HCT116 (cell line): ENCODE data around the gene FGB. TPM values are rescaled to one million over a fixed set of nuclear protein-coding genes. Genes with fewer than 3 reads are reported as not detected.

ENCODE experiments used
- ATAC-seq: fragments of 200-7000 bp; cut with Tn5 transposase; 2 replicates; pipeline ENCODE4 v1.9.1; 2020; ENCODE audit warnings: mild to moderate bottlenecking, moderate library complexity
- BruUV-seq: library from RNA; stranded (reverse); fragments of 400-500 nt; replicated peaks from 2 replicates; lab custom pipeline; 2021; lab: Mats Ljungman, UMichigan
- CTCF ChIA-PET: fragments of 300-600 bp; sonication (Branson Sonifier 250); formaldehyde crosslinking; loops from one replicate; lab custom pipeline; 2021; ENCODE audit warnings: antibody characterized with exemption; lab: Charles Lee
- POLR2A ChIA-PET: fragments of 300-600, 350-600 bp; sonication (Branson Sonifier 250); formaldehyde crosslinking; loops from one replicate; lab custom pipeline; 2021; ENCODE audit warnings: antibody characterized with exemption; lab: Charles Lee
- RAD21 ChIA-PET, 2 experiments: fragments of 300-600 bp; sonication (Branson Sonifier 250); formaldehyde crosslinking; loops; one replicate each; lab custom pipeline; 2023; ENCODE audit warnings: low total read pairs in 2 of 2; ENCODE audit not compliant: uncharacterized antibody in 2 of 2, unreplicated experiment in 2 of 2, low non-redundant PET in 1 of 2; lab: Charles Lee
- DNase-seq: peaks from one replicate; pipeline ENCODE4 v3.0.0-alpha.2; 2010; ENCODE audit warnings: low read depth, low spot score
- H2AFZ ChIP-seq: fragments of 200-600 bp; shearing (Covaris generic), sonication (generic); 2 replicates; pipeline ENCODE4 v1.6.1; 2017; ENCODE audit warnings: low read depth, mixed run types, mixed read lengths, antibody characterized with exemption, low read length; ENCODE audit not compliant: poor library complexity, severe bottlenecking
- H3K27ac ChIP-seq: 2 replicates; pipeline ENCODE4 v1.5.1; 2012; ENCODE audit warnings: low read depth, low read length
- H3K27me3 ChIP-seq: fragments of 200-600 bp; sonication (generic); 2 replicates; pipeline ENCODE4 v1.6.1; 2016; ENCODE audit warnings: mixed run types, low read length, mixed read lengths; ENCODE audit not compliant: insufficient read depth
- H3K36me3 ChIP-seq, 2 experiments: fragments of 200-500 bp in 1 of 2; fragments of 200-600 bp in 1 of 2; sonication (Bioruptor generic) in 1 of 2; sonication (generic) in 1 of 2; 2 replicates each; pipeline versions ENCODE4 v1.5.1 to v1.6.1; 2014 to 2016; ENCODE audit warnings: low read length in 2 of 2, inconsistent platforms in 1 of 2, mixed read lengths in 1 of 2, mixed run types in 1 of 2; ENCODE audit not compliant: insufficient read depth in 2 of 2, control insufficient read depth in 1 of 2
- H3K4me1 ChIP-seq, 2 experiments: fragments of 200-600 bp in 1 of 2; sonication (generic) in 1 of 2; 2 replicates each; pipeline versions ENCODE4 v1.5.1 to v1.6.1; 2012 to 2017; ENCODE audit warnings: low read length in 2 of 2, inconsistent platforms in 1 of 2, mild to moderate bottlenecking in 1 of 2, mixed read lengths in 1 of 2, mixed run types in 1 of 2, moderate library complexity in 1 of 2; ENCODE audit not compliant: insufficient read depth in 2 of 2, control insufficient read depth in 1 of 2
- H3K4me2 ChIP-seq: fragments of 200-600 bp; sonication (generic); 2 replicates; pipeline ENCODE4 v1.6.1; 2017; ENCODE audit warnings: mixed run types, low read length, mixed read lengths
- H3K4me3 ChIP-seq, 2 experiments: fragments of 200-600 bp in 1 of 2; sonication (generic) in 1 of 2; replicated peaks in 1 of 2; 2 replicates each; pipeline ENCODE4 v1.5.1; 2011 to 2016; ENCODE audit warnings: low read length in 2 of 2, control low read depth in 1 of 2, low read depth in 1 of 2, mild to moderate bottlenecking in 1 of 2, mixed read lengths in 1 of 2, mixed run types in 1 of 2
- H3K79me2 ChIP-seq: fragments of 200-600 bp; sonication (generic); 2 replicates; pipeline ENCODE4 v1.6.1; 2017; ENCODE audit warnings: mild to moderate bottlenecking, mixed run types, low read length, moderate library complexity, mixed read lengths; ENCODE audit not compliant: insufficient read depth
- H3K9ac ChIP-seq: fragments of 200-600 bp; sonication (generic); 2 replicates; pipeline ENCODE4 v1.6.1; 2016; ENCODE audit warnings: low read length, mixed read lengths
- H3K9me2 ChIP-seq: fragments of 200-600 bp; sonication (generic), shearing (Covaris generic); 2 replicates; pipeline ENCODE4 v1.6.1; 2017; ENCODE audit warnings: mixed run types, mild to moderate bottlenecking, moderate library complexity; ENCODE audit not compliant: insufficient read depth
- H3K9me3 ChIP-seq, 2 experiments: fragments of 200-500 bp in 1 of 2; fragments of 200-600 bp in 1 of 2; sonication (Bioruptor generic) in 1 of 2; sonication (generic) in 1 of 2; 2 replicates each; pipeline ENCODE4 v1.6.1; 2014 to 2017; ENCODE audit warnings: low read length in 2 of 2, mixed read lengths in 2 of 2, inconsistent platforms in 1 of 2, low read depth in 1 of 2, mild to moderate bottlenecking in 1 of 2, mixed run types in 1 of 2, moderate library complexity in 1 of 2; ENCODE audit not compliant: control insufficient read depth in 1 of 2, insufficient read depth in 1 of 2
- H4K20me1 ChIP-seq: fragments of 200-600 bp; sonication (generic), shearing (Covaris generic); 2 replicates; pipeline ENCODE4 v1.6.1; 2017; ENCODE audit warnings: mixed run types, mild to moderate bottlenecking, moderate library complexity; ENCODE audit not compliant: insufficient read depth
- CBX3 ChIP-seq: IDR thresholded peaks from 2 replicates; pipeline ENCODE4 v1.6.1; 2012; ENCODE audit warnings: low read depth
- CEBPB ChIP-seq: IDR thresholded peaks from 2 replicates; pipeline ENCODE4 v1.6.1; 2012; ENCODE audit warnings: low read depth
- EGR1 ChIP-seq: IDR thresholded peaks from 2 replicates; pipeline ENCODE4 v1.6.1; 2012; ENCODE audit warnings: low read depth
- ELF1 ChIP-seq: IDR thresholded peaks from 2 replicates; pipeline ENCODE4 v1.6.1; 2012; ENCODE audit warnings: low read depth, borderline replicate concordance
- EZH2 ChIP-seq: fragments of 200-600 bp; sonication (generic); IDR thresholded peaks from 2 replicates; pipeline ENCODE4 v1.6.1; 2017; ENCODE audit warnings: antibody characterized with exemption, mixed run types
- EZH2phosphoT487 ChIP-seq: fragments of 200-600 bp; IDR thresholded peaks from 2 replicates; pipeline ENCODE4 v1.6.1; 2018; ENCODE audit warnings: antibody characterized with exemption, borderline replicate concordance
- FOSL1 ChIP-seq: IDR thresholded peaks from 2 replicates; pipeline ENCODE4 v1.6.1; 2012; ENCODE audit warnings: low read depth
- JUND ChIP-seq: IDR thresholded peaks from 2 replicates; pipeline ENCODE4 v1.6.1; 2012
- POLR2A ChIP-seq: IDR thresholded peaks from 2 replicates; pipeline ENCODE4 v1.7.0; 2011; ENCODE audit warnings: borderline replicate concordance; ENCODE audit not compliant: insufficient read depth, insufficient read length; ENCODE audit errors: extremely low read depth
- POLR2AphosphoS5 ChIP-seq: IDR thresholded peaks from 2 replicates; pipeline ENCODE4 v1.6.1; 2011; ENCODE audit warnings: mild to moderate bottlenecking, low read depth, low read length, moderate library complexity
- RAD21 ChIP-seq: IDR thresholded peaks from 2 replicates; pipeline ENCODE4 v1.6.1; 2012; ENCODE audit warnings: low read depth, mild to moderate bottlenecking
- SP1 ChIP-seq: IDR thresholded peaks from 2 replicates; pipeline ENCODE4 v1.6.1; 2012; ENCODE audit warnings: low read depth
- TCF7L2 ChIP-seq: IDR thresholded peaks from 2 replicates; pipeline ENCODE4 v1.7.0; 2011; ENCODE audit warnings: borderline replicate concordance, inconsistent platforms; ENCODE audit not compliant: insufficient read depth, insufficient read length; ENCODE audit errors: extremely low read depth
- ZFX ChIP-seq: fragments of 450-650 bp; IDR thresholded peaks from 2 replicates; pipeline ENCODE4 v1.6.1; 2017
- ZNF274 ChIP-seq: fragments of 200-500 bp; sonication (Bioruptor generic); IDR thresholded peaks from 2 replicates; pipeline ENCODE4 v1.6.1; 2014; ENCODE audit warnings: mild to moderate bottlenecking, low read depth, low read length, inconsistent platforms
- intact Hi-C: fragments of 100-400 bp; cut with micrococcal nuclease; formaldehyde crosslinking; loops from 2 replicates; pipeline ENCODE4 v1.10.0; 2022
- total RNA-seq: library from RNA; stranded (reverse); gene quantifications from one replicate; pipeline ENCODE4 v1.2.1, GENCODE V29; 2021; ENCODE audit not compliant: unreplicated experiment
- TF ChIP-seq, protein P1 (sequence below): IDR thresholded peaks from 2 replicates; pipeline ENCODE4 v1.6.1; 2012; ENCODE audit warnings: low read depth
- TF ChIP-seq, protein P2 (sequence below): IDR thresholded peaks from 2 replicates; pipeline ENCODE4 v1.6.1; 2012
- TF ChIP-seq, protein P3 (sequence below): IDR thresholded peaks from 2 replicates; pipeline ENCODE4 v1.6.1; 2012
- TF ChIP-seq, protein P4 (sequence below), 3 experiments: fragments of 200-600 bp in 1 of 3; sonication (generic) in 1 of 3; IDR thresholded peaks in 2 of 3; conservative IDR thresholded peaks in 1 of 3; 2 replicates each; pipeline ENCODE4 v1.5.1; 2012 to 2017; ENCODE audit warnings: low read depth in 2 of 3, low read length in 2 of 3, antibody characterized with exemption in 1 of 3, borderline replicate concordance in 1 of 3, control low read depth in 1 of 3, mild to moderate bottlenecking in 1 of 3, mixed read lengths in 1 of 3, mixed run types in 1 of 3, moderate library complexity in 1 of 3; ENCODE audit not compliant: insufficient read depth in 1 of 3
- TF ChIP-seq, protein P5 (sequence below): IDR thresholded peaks from 2 replicates; pipeline ENCODE4 v1.6.1; 2011; ENCODE audit warnings: mild to moderate bottlenecking, low read length, moderate library complexity; ENCODE audit not compliant: insufficient replicate concordance; ENCODE audit errors: extremely low read depth

The FGB gene
- total RNA-seq, 1 experiment from 2014 or later, result 2.0 TPM

DNA sequence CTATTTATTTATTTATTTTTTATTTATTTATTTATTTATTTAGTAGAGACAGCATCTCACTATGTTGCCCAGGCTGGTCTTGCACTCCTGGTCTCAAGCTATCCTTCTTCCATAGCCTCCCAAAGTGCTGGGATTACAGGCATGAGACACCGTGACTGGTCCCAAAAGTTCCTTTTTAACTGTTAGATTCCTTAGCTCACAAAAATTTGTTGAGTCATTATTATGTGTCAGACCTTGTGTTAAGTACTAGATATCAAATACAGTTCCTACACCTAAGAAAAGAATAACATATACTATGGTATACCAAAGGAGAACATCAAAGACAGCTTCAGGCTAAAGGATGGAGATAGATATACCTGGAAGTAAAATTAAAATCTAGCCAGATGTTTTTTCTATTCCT, 16.1 kb downstream of the FGB start (continued):
- TF ChIP-seq, protein P1, sequence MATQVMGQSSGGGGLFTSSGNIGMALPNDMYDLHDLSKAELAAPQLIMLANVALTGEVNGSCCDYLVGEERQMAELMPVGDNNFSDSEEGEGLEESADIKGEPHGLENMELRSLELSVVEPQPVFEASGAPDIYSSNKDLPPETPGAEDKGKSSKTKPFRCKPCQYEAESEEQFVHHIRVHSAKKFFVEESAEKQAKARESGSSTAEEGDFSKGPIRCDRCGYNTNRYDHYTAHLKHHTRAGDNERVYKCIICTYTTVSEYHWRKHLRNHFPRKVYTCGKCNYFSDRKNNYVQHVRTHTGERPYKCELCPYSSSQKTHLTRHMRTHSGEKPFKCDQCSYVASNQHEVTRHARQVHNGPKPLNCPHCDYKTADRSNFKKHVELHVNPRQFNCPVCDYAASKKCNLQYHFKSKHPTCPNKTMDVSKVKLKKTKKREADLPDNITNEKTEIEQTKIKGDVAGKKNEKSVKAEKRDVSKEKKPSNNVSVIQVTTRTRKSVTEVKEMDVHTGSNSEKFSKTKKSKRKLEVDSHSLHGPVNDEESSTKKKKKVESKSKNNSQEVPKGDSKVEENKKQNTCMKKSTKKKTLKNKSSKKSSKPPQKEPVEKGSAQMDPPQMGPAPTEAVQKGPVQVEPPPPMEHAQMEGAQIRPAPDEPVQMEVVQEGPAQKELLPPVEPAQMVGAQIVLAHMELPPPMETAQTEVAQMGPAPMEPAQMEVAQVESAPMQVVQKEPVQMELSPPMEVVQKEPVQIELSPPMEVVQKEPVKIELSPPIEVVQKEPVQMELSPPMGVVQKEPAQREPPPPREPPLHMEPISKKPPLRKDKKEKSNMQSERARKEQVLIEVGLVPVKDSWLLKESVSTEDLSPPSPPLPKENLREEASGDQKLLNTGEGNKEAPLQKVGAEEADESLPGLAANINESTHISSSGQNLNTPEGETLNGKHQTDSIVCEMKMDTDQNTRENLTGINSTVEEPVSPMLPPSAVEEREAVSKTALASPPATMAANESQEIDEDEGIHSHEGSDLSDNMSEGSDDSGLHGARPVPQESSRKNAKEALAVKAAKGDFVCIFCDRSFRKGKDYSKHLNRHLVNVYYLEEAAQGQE, result no peak
- TF ChIP-seq, protein P2, sequence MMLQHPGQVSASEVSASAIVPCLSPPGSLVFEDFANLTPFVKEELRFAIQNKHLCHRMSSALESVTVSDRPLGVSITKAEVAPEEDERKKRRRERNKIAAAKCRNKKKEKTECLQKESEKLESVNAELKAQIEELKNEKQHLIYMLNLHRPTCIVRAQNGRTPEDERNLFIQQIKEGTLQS, result no peak
- no peak for TF ChIP-seq EZH2

DNA sequence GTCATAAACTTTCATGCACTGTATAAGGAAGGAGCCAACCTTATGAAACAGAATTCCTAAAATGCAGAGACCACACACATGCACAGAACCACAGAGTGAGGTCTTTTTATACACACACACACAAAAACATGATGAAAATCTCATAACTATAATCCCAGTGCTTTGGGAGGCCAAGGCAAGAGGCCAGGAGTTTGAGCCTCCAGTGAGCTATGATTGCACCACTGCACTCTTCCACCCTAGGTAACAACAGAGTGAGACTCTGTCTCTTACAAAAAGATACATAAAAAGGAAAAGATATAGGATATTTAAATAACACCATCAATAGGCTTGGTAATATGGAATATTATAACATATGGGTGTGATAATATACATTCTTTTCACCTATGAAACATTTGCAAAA, 17.1 kb downstream of the FGB start:
- Histone ChIP-seq H4K20me1 (no peaks in the 10 kb centered on the region), H2AFZ (no peak overlapping the region), H3K9me3 (no peaks in the 10 kb centered on the region), H3K27ac (no peak overlapping the region), H3K4me3 (no peak overlapping the region), H3K36me3 (no peaks in the 10 kb centered on the region), H3K4me1 (no peaks in the 10 kb centered on the region), H3K9ac (no peak overlapping the region), H3K27me3 (no peaks in the 10 kb centered on the region), H3K79me2 (no peaks in the 10 kb centered on the region)
- POLR2A ChIA-PET, result no interaction called here
- RAD21 ChIA-PET, result no interaction called here
- DNase-seq, result no peak
- CTCF ChIA-PET, result no interaction called here
- no TSS peak for BruUV-seq
- TF ChIP-seq JUND (no peak), RAD21 (no peak), ZNF274 (no peak), EGR1 (no peak), ZFX (no peak), CEBPB (no peak), ELF1 (no peak), EZH2phosphoT487 (no peak), POLR2A (no peak), TCF7L2 (no peak), FOSL1 (no peak), SP1 (no peak), CBX3 (no peak), POLR2AphosphoS5 (no peak)
- TF ChIP-seq, protein P2, result no peak
- TF ChIP-seq, protein P3, sequence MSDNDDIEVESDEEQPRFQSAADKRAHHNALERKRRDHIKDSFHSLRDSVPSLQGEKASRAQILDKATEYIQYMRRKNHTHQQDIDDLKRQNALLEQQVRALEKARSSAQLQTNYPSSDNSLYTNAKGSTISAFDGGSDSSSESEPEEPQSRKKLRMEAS, result no peak
- TF ChIP-seq, protein P4, sequence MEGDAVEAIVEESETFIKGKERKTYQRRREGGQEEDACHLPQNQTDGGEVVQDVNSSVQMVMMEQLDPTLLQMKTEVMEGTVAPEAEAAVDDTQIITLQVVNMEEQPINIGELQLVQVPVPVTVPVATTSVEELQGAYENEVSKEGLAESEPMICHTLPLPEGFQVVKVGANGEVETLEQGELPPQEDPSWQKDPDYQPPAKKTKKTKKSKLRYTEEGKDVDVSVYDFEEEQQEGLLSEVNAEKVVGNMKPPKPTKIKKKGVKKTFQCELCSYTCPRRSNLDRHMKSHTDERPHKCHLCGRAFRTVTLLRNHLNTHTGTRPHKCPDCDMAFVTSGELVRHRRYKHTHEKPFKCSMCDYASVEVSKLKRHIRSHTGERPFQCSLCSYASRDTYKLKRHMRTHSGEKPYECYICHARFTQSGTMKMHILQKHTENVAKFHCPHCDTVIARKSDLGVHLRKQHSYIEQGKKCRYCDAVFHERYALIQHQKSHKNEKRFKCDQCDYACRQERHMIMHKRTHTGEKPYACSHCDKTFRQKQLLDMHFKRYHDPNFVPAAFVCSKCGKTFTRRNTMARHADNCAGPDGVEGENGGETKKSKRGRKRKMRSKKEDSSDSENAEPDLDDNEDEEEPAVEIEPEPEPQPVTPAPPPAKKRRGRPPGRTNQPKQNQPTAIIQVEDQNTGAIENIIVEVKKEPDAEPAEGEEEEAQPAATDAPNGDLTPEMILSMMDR (IDR thresholded peaks at IDR 0.05 in 2 of 3, conservative IDR thresholded peaks at IDR 0.05 in 1 of 3; ENCODE audit: borderline replicate concordance in 1 of 3, insufficient read depth in 1 of 3, low read depth in 2 of 3, low read length in 2 of 3), result no peak
- TF ChIP-seq, protein P5, sequence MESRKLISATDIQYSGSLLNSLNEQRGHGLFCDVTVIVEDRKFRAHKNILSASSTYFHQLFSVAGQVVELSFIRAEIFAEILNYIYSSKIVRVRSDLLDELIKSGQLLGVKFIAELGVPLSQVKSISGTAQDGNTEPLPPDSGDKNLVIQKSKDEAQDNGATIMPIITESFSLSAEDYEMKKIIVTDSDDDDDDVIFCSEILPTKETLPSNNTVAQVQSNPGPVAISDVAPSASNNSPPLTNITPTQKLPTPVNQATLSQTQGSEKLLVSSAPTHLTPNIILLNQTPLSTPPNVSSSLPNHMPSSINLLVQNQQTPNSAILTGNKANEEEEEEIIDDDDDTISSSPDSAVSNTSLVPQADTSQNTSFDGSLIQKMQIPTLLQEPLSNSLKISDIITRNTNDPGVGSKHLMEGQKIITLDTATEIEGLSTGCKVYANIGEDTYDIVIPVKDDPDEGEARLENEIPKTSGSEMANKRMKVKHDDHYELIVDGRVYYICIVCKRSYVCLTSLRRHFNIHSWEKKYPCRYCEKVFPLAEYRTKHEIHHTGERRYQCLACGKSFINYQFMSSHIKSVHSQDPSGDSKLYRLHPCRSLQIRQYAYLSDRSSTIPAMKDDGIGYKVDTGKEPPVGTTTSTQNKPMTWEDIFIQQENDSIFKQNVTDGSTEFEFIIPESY, result no peak
- TF ChIP-seq, all 23 proteins: peak for 0
- Histone ChIP-seq H3K9me2 (no peaks in the 10 kb centered on the region), H3K4me2 (no peak overlapping the region)
- intact Hi-C loops, result no loop called here
- no peak for ATAC-seq
